HepG2 (cell line): ENCODE data around the gene CREBBP. TPM values are rescaled to one million over a fixed set of nuclear protein-coding genes. Genes with fewer than 3 reads are reported as not detected.

Experiments
- ATAC-seq: fragments of 200-7000 bp; cut with Tn5 transposase; 3 replicates; pipeline ENCODE4 v1.9.1; 2020; ENCODE audit warnings: mild to moderate bottlenecking, moderate library complexity
- BruUV-seq: library from RNA; stranded (reverse); fragments of 400-500 nt; replicated peaks from 2 replicates; lab custom pipeline; 2021; lab: Mats Ljungman, UMichigan
- CTCF ChIA-PET: fragments of 300-600 bp; formaldehyde crosslinking; extraction: SDS; loops from one replicate; lab custom pipeline; 2021; ENCODE audit warnings: low total read pairs, inconsistent platforms, low intra/inter-chr PET ratio; lab: Yijun Ruan, JAX
- POLR2A ChIA-PET: fragments of 350-600 bp; sonication (Branson Sonifier 250); formaldehyde crosslinking; loops from one replicate; lab custom pipeline; 2020; ENCODE audit warnings: antibody characterized with exemption, inconsistent platforms; lab: Yijun Ruan, JAX
- DNase-seq: peaks from one replicate; pipeline ENCODE4 v3.0.0-alpha.2; 2015; ENCODE audit warnings: low spot score
- FAIRE-seq: peaks from 3 replicates; lab custom pipeline; 2011; peaks lifted over from hg19 to GRCh38; lab: Jason Lieb, UNC
- H2AFZ ChIP-seq: one replicate; pipeline ENCODE4 v1.6.1; 2011; ENCODE audit warnings: low read length, inconsistent platforms
- H3K27ac ChIP-seq: fragments of 300-600 bp; 3 replicates; pipeline ENCODE4 v1.8.0; 2011; ENCODE audit warnings: mixed run types, mild to moderate bottlenecking, mixed read lengths, low read length, inconsistent platforms; ENCODE audit not compliant: insufficient read depth; ENCODE audit errors: extremely low read length
- H3K27me3 ChIP-seq, 2 experiments: fragments of 200-600 bp in 1 of 2; 2 replicates in 1 of 2; 3 replicates in 1 of 2; pipeline versions ENCODE4 v1.6.0 to v1.8.0; 2011; ENCODE audit warnings: low read length in 2 of 2, mild to moderate bottlenecking in 2 of 2, moderate library complexity in 2 of 2, inconsistent platforms in 1 of 2; ENCODE audit not compliant: insufficient read depth in 2 of 2, control insufficient read depth in 1 of 2
- H3K36me3 ChIP-seq, 2 experiments: fragments of 200-600 bp in 1 of 2; replicated peaks in 1 of 2; 2 replicates in 1 of 2; 3 replicates in 1 of 2; pipeline versions ENCODE4 v1.5.1 to v1.8.0; 2011; ENCODE audit warnings: low read length in 2 of 2, inconsistent platforms in 1 of 2; ENCODE audit not compliant: insufficient read depth in 2 of 2, control insufficient read depth in 1 of 2
- H3K4me1 ChIP-seq: 2 replicates; pipeline ENCODE4 v1.5.1; 2012; ENCODE audit warnings: low read length, inconsistent platforms; ENCODE audit not compliant: insufficient read depth
- H3K4me2 ChIP-seq: 2 replicates; pipeline ENCODE4 v1.6.0; 2011; ENCODE audit warnings: low read depth, low read length, inconsistent platforms
- H3K4me3 ChIP-seq, 3 experiments: fragments of 200-600 bp in 1 of 3; sonication (generic), shearing (Covaris generic) in 1 of 3; replicated peaks in 1 of 3; 2 replicates each; pipeline ENCODE4 v1.5.1; 2011 to 2016; ENCODE audit warnings: low read length in 3 of 3, inconsistent platforms in 2 of 3, low read depth in 2 of 3, mild to moderate bottlenecking in 2 of 3, control low read depth in 1 of 3, mixed read lengths in 1 of 3; ENCODE audit not compliant: insufficient read depth in 1 of 3
- H3K79me2 ChIP-seq: one replicate; pipeline ENCODE4 v1.6.1; 2011; ENCODE audit warnings: low read length, inconsistent platforms; ENCODE audit not compliant: insufficient read depth
- H3K9ac ChIP-seq: 2 replicates; pipeline ENCODE4 v1.6.0; 2011; ENCODE audit warnings: mild to moderate bottlenecking, low read depth, low read length, inconsistent platforms; ENCODE audit not compliant: insufficient read depth
- H3K9me3 ChIP-seq: 2 replicates; pipeline ENCODE4 v1.5.1; 2012; ENCODE audit warnings: mild to moderate bottlenecking, low read length
- H4K20me1 ChIP-seq: 2 replicates; pipeline ENCODE4 v1.6.0; 2011; ENCODE audit warnings: inconsistent platforms, mild to moderate bottlenecking, low read length, moderate library complexity; ENCODE audit not compliant: insufficient read depth
- ETV6 ChIP-seq: sonication (generic); formaldehyde crosslinking; conservative IDR thresholded peaks from 2 replicates; pipeline ENCODE4 v1.4.0; 2020; ENCODE audit warnings: missing genetic modification reagents
- NRL ChIP-seq: sonication (generic); formaldehyde crosslinking; IDR thresholded peaks from 2 replicates; pipeline ENCODE4 v1.5.0; 2020; ENCODE audit warnings: missing genetic modification reagents, mild to moderate bottlenecking, moderate library complexity, borderline replicate concordance
- TAF15 ChIP-seq: fragments of 200-400 bp; formaldehyde crosslinking; IDR thresholded peaks from one replicate; pipeline ENCODE4 v1.6.1; 2018; ENCODE audit warnings: mild to moderate bottlenecking, low read depth, low read length; ENCODE audit not compliant: poor library complexity, severe bottlenecking
- ZFP62 ChIP-seq: sonication (generic); formaldehyde crosslinking; IDR thresholded peaks from 2 replicates; pipeline ENCODE4 v1.4.0; 2020; ENCODE audit warnings: missing genetic modification reagents
- ZNF30 ChIP-seq: sonication (generic); formaldehyde crosslinking; IDR thresholded peaks from 2 replicates; pipeline ENCODE4 v1.5.0; 2020; ENCODE audit warnings: mild to moderate bottlenecking, missing genetic modification reagents
- ZNF432 ChIP-seq: sonication (generic); formaldehyde crosslinking; IDR thresholded peaks from 2 replicates; pipeline ENCODE4 v1.5.0; 2020; ENCODE audit warnings: missing genetic modification reagents, mild to moderate bottlenecking, borderline replicate concordance
- ZNF552 ChIP-seq: sonication (generic); formaldehyde crosslinking; IDR thresholded peaks from 2 replicates; pipeline ENCODE4 v1.9.0; 2022; ENCODE audit warnings: missing genetic modification reagents, mild to moderate bottlenecking, borderline replicate concordance
- ZNF777 ChIP-seq: sonication (generic); formaldehyde crosslinking; IDR thresholded peaks from 2 replicates; pipeline ENCODE4 v1.4.0; 2020; ENCODE audit warnings: missing genetic modification reagents
- WGBS: methylation state at CpG from one replicate; pipeline ENCODE4 v1.1.6; 2017; ENCODE audit warnings: low lambda C conversion rate; 5-methylcytosine and 5-hydroxymethylcytosine counted together
- in situ Hi-C: cut with HindIII; loops from 2 replicates; pipeline ENCODE4 v1.10.0; 2017; ENCODE audit warnings: low pct_unique_long_range_greater_than_20kb; ENCODE audit not compliant: extremely low pct_ligation_motif_present
- intact Hi-C: fragments of 100-400 bp; cut with micrococcal nuclease; formaldehyde crosslinking; loops from one replicate; pipeline ENCODE4 v1.10.0; 2022; ENCODE audit not compliant: unreplicated experiment
- polyA plus RNA-seq, 8 experiments: library from polyadenylated mRNA; depleted of rRNA in 3 of 8; stranded (reverse) in 7 of 8; unstranded in 1 of 8; fragments of >200 nt; fragmentation: Illumina TruSeq in 4 of 8; extraction: Trizol in 4 of 8; gene quantifications; 2 replicates each; pipeline versions ENCODE4 v1.2.1 to v1.2.3, GENCODE V29; 2011 to 2016; ENCODE audit warnings: low read depth in 4 of 8, missing spikeins in 1 of 8, mixed read lengths in 1 of 8; ENCODE audit not compliant: insufficient read depth in 1 of 8
- total RNA-seq, 5 experiments: library from RNA; depleted of rRNA; stranded (reverse); fragments of >200 nt; fragmentation: Illumina TruSeq; extraction: Trizol; gene quantifications; 2 replicates each; pipeline ENCODE4 v1.2.3, GENCODE V29; 2016; ENCODE audit warnings: low read depth in 1 of 5
- TF ChIP-seq, protein P1 (sequence below): sonication (generic); formaldehyde crosslinking; IDR thresholded peaks from 2 replicates; pipeline ENCODE4 v1.4.0; 2020; ENCODE audit warnings: mild to moderate bottlenecking, missing genetic modification reagents
- TF ChIP-seq, protein P2 (sequence below): sonication (generic); formaldehyde crosslinking; conservative IDR thresholded peaks from 2 replicates; pipeline ENCODE4 v1.8.1; 2023; ENCODE audit warnings: missing genetic modification reagents

Gene CREBBP
- total and polyA plus RNA-seq, 2 of the 13 experiments (the other 11 are each of a cell fraction or from before 2014, with no cell fraction given) = 5.3 to 10.4 TPM

DNA sequence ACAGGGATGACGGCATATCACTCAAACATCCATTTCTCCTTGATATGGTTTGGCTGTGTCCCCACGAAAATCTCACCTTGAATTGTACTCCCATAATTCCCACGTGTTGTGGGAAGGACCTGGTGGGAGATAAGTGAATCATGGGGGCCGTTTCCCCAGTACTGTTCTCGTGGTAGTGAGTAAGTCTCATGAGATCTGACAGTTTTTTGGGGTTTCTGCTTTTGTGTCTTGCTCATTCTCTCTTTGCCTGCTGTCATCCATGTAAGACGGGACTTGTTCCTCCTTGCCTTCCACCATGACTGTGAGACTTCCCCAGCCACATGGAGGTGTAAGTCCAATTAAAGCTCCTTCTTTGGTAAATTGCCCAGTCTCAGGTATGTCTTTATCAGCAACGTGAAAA is 193.5 kb downstream of the CREBBP start:
- WGBS = 98% methylated on average over 7 of the region's 7 CpGs
- no peak overlapping the region for H2AFZ ChIP-seq
- ChIA-PET CTCF (no interaction called here), POLR2A (interaction anchor here (1.5 kb wide), 1 partner anchor 9 kb away, joined by 6 read pairs; no protein-coding TSS in a partner anchor)
- H3K4me3 ChIP-seq = no peak overlapping the region
- in situ Hi-C loops = no loop called here
- H3K79me2 ChIP-seq = no peaks in the 10 kb centered on the region
- no peak for FAIRE-seq
- intact Hi-C loops = no loop called here
- no peak for DNase-seq
- peaks cover 8% of the 10 kb centered on the region for H3K4me1 ChIP-seq
- H3K4me2 ChIP-seq = no peak overlapping the region
- no peak overlapping the region for H3K9ac ChIP-seq
- peaks cover 34 to 64% of the 10 kb centered on the region in 2 experiments; a peak in 4 of 5 replicates for H3K36me3 ChIP-seq
- TF ChIP-seq, protein P1, sequence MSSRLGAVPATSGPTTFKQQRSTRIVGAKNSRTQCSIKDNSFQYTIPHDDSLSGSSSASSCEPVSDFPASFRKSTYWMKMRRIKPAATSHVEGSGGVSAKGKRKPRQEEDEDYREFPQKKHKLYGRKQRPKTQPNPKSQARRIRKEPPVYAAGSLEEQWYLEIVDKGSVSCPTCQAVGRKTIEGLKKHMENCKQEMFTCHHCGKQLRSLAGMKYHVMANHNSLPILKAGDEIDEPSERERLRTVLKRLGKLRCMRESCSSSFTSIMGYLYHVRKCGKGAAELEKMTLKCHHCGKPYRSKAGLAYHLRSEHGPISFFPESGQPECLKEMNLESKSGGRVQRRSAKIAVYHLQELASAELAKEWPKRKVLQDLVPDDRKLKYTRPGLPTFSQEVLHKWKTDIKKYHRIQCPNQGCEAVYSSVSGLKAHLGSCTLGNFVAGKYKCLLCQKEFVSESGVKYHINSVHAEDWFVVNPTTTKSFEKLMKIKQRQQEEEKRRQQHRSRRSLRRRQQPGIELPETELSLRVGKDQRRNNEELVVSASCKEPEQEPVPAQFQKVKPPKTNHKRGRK (CRISPR knock-in tag) = no peak
- TF ChIP-seq ZNF30 (CRISPR knock-in tag) (no peak), ETV6 (CRISPR knock-in tag) (no peak), ZNF552 (CRISPR knock-in tag) (no peak), TAF15 (no peak), ZNF432 (no peak), ZFP62 (CRISPR knock-in tag) (no peak), NRL (CRISPR knock-in tag) (no peak), ZNF777 (CRISPR knock-in tag) (no peak)
- TF ChIP-seq, protein P2, sequence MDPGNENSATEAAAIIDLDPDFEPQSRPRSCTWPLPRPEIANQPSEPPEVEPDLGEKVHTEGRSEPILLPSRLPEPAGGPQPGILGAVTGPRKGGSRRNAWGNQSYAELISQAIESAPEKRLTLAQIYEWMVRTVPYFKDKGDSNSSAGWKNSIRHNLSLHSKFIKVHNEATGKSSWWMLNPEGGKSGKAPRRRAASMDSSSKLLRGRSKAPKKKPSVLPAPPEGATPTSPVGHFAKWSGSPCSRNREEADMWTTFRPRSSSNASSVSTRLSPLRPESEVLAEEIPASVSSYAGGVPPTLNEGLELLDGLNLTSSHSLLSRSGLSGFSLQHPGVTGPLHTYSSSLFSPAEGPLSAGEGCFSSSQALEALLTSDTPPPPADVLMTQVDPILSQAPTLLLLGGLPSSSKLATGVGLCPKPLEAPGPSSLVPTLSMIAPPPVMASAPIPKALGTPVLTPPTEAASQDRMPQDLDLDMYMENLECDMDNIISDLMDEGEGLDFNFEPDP = no peak
- TF ChIP-seq, all 625 proteins: peak for 0
- Histone ChIP-seq H3K27ac (no peak overlapping the region), H4K20me1 (no peaks in the 10 kb centered on the region), H3K27me3 (no peaks in the 10 kb centered on the region), H3K9me3 (no peaks in the 10 kb centered on the region)
- BruUV-seq = no TSS peak
- no peak for ATAC-seq
